ENCODE data around the gene TRAIP. TPM values are rescaled to one million over a fixed set of nuclear protein-coding genes. Genes with fewer than 3 reads are reported as not detected.

The TRAIP gene
- total and polyA plus RNA-seq, 5 donors from 2014 or later = 0.52 to 7.9 (median 2.4) TPM

DNA sequence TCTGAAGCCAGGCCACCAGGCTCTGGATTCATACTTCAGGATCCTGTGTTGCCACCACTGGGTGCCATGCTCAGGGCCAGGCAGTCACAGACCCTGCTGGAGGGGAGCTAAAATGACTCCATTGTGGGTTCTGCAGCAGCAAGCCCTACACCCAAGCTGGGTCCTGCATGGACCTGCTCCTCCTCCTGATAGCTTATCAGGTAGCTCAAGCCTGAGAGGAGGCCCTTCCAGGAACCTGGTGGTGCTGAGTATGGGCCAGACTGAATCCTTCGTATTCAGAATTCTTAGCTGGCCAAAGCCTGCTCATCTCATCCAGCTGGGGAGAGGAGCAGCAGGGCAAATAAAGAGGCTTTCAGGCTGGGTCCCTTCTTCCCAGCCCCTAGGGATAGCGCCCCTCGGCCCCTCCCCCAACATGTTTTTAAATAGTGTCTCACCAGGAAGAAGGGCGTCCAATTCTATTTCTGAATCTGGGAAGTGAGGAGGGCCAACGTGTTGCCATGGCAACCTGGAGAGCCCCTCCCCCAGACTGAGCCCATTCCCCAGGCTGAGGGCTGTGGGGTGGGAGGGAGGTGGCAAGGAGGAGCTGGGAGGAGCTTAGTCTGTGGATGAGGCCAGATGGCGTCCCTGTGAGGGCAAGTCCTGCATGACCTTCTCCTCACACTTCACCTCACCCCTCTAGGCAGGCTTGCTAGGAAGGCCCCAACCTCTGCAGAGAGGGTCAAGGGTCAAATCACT lies 24.4 kb upstream of the TRAIP start:
- ATAC-seq (ENCODE audit: low read depth in 2 of 2) (no peak), DNase-seq (no peak)
- Histone ChIP-seq H3K27ac (ENCODE audit: insufficient read depth, low read length, poor library complexity, severe bottlenecking) (no peak overlapping the region), H3K4me3 (ENCODE audit: low read depth, low read length) (no peak overlapping the region), H3K36me3 (ENCODE audit: control insufficient read depth, insufficient read depth, low read length) (no peaks in the 10 kb centered on the region), H3K4me1 (ENCODE audit: control insufficient read depth, insufficient read depth, low read length, poor library complexity, severe bottlenecking) (no peaks in the 10 kb centered on the region), H3K27me3 (ENCODE audit: control insufficient read depth, insufficient read depth, low read length) (no peaks in the 10 kb centered on the region), H3K9me3 (ENCODE audit: control insufficient read depth in 2 of 2, low read length in 2 of 2) (no peaks in the 10 kb centered on the region)
- Mint-ChIP-seq H3K36me3 (no peaks in the 10 kb centered on the region), H3K4me1 (no peaks in the 10 kb centered on the region), H3K4me3 (no peak overlapping the region), H3K9me3 (peaks cover 0 to 1% (median 0%) of the 10 kb centered on the region in 7 donors), H3K27ac (no peak overlapping the region), H3K27me3 (no peaks in the 10 kb centered on the region)

DNA sequence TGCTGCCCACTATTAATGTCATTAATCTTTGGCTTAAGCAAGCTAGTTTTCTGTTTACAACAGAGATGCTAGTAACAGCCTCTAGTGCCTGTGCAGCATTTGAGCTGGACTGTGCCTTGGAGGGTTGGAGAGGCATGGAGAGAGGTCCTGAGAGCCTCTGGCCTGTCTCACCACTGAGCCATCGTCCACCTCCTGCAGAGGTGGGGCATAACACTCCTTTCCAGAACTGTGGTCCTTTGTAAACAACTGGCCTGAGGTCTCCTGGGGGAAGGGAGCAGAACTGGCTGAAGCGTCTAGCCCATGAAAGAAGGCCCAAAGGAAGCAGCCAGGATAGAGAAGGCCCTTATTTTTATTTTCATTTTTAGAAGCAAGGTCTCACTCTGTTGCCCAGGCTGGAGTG lies 23.4 kb upstream of the TRAIP start:
- Histone ChIP-seq H3K27ac (ENCODE audit: insufficient read depth, low read length, poor library complexity, severe bottlenecking) (no peak overlapping the region), H3K36me3 (ENCODE audit: control insufficient read depth, insufficient read depth, low read length) (no peaks in the 10 kb centered on the region), H3K27me3 (ENCODE audit: control insufficient read depth, insufficient read depth, low read length) (no peaks in the 10 kb centered on the region), H3K9me3 (ENCODE audit: control insufficient read depth in 2 of 2, low read length in 2 of 2) (no peaks in the 10 kb centered on the region), H3K4me1 (ENCODE audit: control insufficient read depth, insufficient read depth, low read length, poor library complexity, severe bottlenecking) (no peaks in the 10 kb centered on the region), H3K4me3 (ENCODE audit: low read depth, low read length) (no peak overlapping the region)
- Mint-ChIP-seq H3K36me3 (no peaks in the 10 kb centered on the region), H3K4me3 (no peak overlapping the region), H3K27me3 (no peaks in the 10 kb centered on the region), H3K4me1 (no peaks in the 10 kb centered on the region), H3K27ac (no peak overlapping the region), H3K9me3 (peaks cover 0 to under 1% (median 0%) of the 10 kb centered on the region in 7 donors)
- ATAC-seq (ENCODE audit: low read depth in 2 of 2) (no peak), DNase-seq (no peak)

- no peak overlapping the region for H3K27ac ChIP-seq (ENCODE audit: insufficient read depth, low read length, poor library complexity, severe bottlenecking)
- no peak overlapping the region for H3K4me3 ChIP-seq (ENCODE audit: low read depth, low read length)
- no peaks in the 10 kb centered on the region for H3K27me3 Mint-ChIP-seq
- no peaks in the 10 kb centered on the region for H3K4me1 Mint-ChIP-seq
- no peaks in the 10 kb centered on the region for H3K36me3 ChIP-seq (ENCODE audit: control insufficient read depth, insufficient read depth, low read length)
- no peak overlapping the region for H3K4me3 Mint-ChIP-seq
- no peaks in the 10 kb centered on the region for H3K9me3 Mint-ChIP-seq
- ATAC-seq (ENCODE audit: low read depth in 2 of 2) = no peak
- no peaks in the 10 kb centered on the region for H3K4me1 ChIP-seq (ENCODE audit: control insufficient read depth, insufficient read depth, low read length, poor library complexity, severe bottlenecking)
- no peak for DNase-seq
- H3K27ac Mint-ChIP-seq = no peak overlapping the region
- no peaks in the 10 kb centered on the region for H3K36me3 Mint-ChIP-seq
- H3K27me3 ChIP-seq (ENCODE audit: control insufficient read depth, insufficient read depth, low read length) = no peaks in the 10 kb centered on the region
- H3K9me3 ChIP-seq (ENCODE audit: control insufficient read depth in 2 of 2, low read length in 2 of 2) = no peaks in the 10 kb centered on the region
These were observed 22.3 kb upstream of the TRAIP start for GRCh38 chr3:49878686-49879085.

- H3K4me3 Mint-ChIP-seq = no peak overlapping the region
- Histone ChIP-seq H3K9me3 (ENCODE audit: control insufficient read depth in 2 of 2, low read length in 2 of 2) (no peaks in the 10 kb centered on the region), H3K36me3 (ENCODE audit: control insufficient read depth, insufficient read depth, low read length) (no peaks in the 10 kb centered on the region), H3K27ac (ENCODE audit: insufficient read depth, low read length, poor library complexity, severe bottlenecking) (no peak overlapping the region), H3K27me3 (ENCODE audit: control insufficient read depth, insufficient read depth, low read length) (no peaks in the 10 kb centered on the region), H3K4me3 (ENCODE audit: low read depth, low read length) (no peak overlapping the region), H3K4me1 (ENCODE audit: control insufficient read depth, insufficient read depth, low read length, poor library complexity, severe bottlenecking) (no peaks in the 10 kb centered on the region)
- DNase-seq (no peak), ATAC-seq (ENCODE audit: low read depth in 2 of 2) (no peak)
- peaks cover 0 to 3% (median 0%) of the 10 kb centered on the region in 4 donors for H3K4me1 Mint-ChIP-seq
- no peaks in the 10 kb centered on the region for H3K27me3 Mint-ChIP-seq
- H3K27ac Mint-ChIP-seq = no peak overlapping the region
- no peaks in the 10 kb centered on the region for H3K9me3 Mint-ChIP-seq
- H3K36me3 Mint-ChIP-seq = no peaks in the 10 kb centered on the region
These were observed 21.4 kb upstream of the TRAIP start for GRCh38 chr3:49877716-49878115.

GRCh38 chr3:49876567-49876966 lies 20.2 kb upstream of the TRAIP start:
- H3K9me3 Mint-ChIP-seq = no peaks in the 10 kb centered on the region
- no peaks in the 10 kb centered on the region for H3K36me3 ChIP-seq (ENCODE audit: control insufficient read depth, insufficient read depth, low read length)
- H3K36me3 Mint-ChIP-seq = no peaks in the 10 kb centered on the region
- H3K4me3 ChIP-seq (ENCODE audit: low read depth, low read length) = no peak overlapping the region
- H3K4me1 Mint-ChIP-seq = peaks cover 0 to 8% (median 1%) of the 10 kb centered on the region in 4 donors
- no peak overlapping the region for H3K27ac ChIP-seq (ENCODE audit: insufficient read depth, low read length, poor library complexity, severe bottlenecking)
- no peak overlapping the region for H3K27ac Mint-ChIP-seq
- ATAC-seq (ENCODE audit: low read depth in 2 of 2) (no peak), DNase-seq (no peak)
- H3K9me3 ChIP-seq (ENCODE audit: control insufficient read depth in 2 of 2, low read length in 2 of 2) = no peaks in the 10 kb centered on the region
- no peaks in the 10 kb centered on the region for H3K4me1 ChIP-seq (ENCODE audit: control insufficient read depth, insufficient read depth, low read length, poor library complexity, severe bottlenecking)
- no peaks in the 10 kb centered on the region for H3K27me3 ChIP-seq (ENCODE audit: control insufficient read depth, insufficient read depth, low read length)
- H3K27me3 Mint-ChIP-seq = peaks cover 2% of the 10 kb centered on the region
- no peak overlapping the region for H3K4me3 Mint-ChIP-seq

- H3K36me3 ChIP-seq (ENCODE audit: control insufficient read depth, insufficient read depth, low read length) = no peaks in the 10 kb centered on the region
- peaks cover 0 to 10% (median 4%) of the 10 kb centered on the region in 4 donors for H3K4me1 Mint-ChIP-seq
- ATAC-seq (ENCODE audit: low read depth in 2 of 2) (no peak), DNase-seq (no peak)
- H3K9me3 ChIP-seq (ENCODE audit: control insufficient read depth in 2 of 2, low read length in 2 of 2) = no peaks in the 10 kb centered on the region
- H3K4me3 ChIP-seq (ENCODE audit: low read depth, low read length) = no peak overlapping the region
- H3K4me1 ChIP-seq (ENCODE audit: control insufficient read depth, insufficient read depth, low read length, poor library complexity, severe bottlenecking) = peaks cover 13% of the 10 kb centered on the region
- H3K27ac ChIP-seq (ENCODE audit: insufficient read depth, low read length, poor library complexity, severe bottlenecking) = no peak overlapping the region
- no peak overlapping the region for H3K4me3 Mint-ChIP-seq
- H3K9me3 Mint-ChIP-seq = no peaks in the 10 kb centered on the region
- peaks cover 5% of the 10 kb centered on the region for H3K27me3 Mint-ChIP-seq
- H3K36me3 Mint-ChIP-seq = no peaks in the 10 kb centered on the region
- H3K27me3 ChIP-seq (ENCODE audit: control insufficient read depth, insufficient read depth, low read length) = no peaks in the 10 kb centered on the region
- H3K27ac Mint-ChIP-seq = no peak overlapping the region
These were observed 17.3 kb upstream of the TRAIP start for GRCh38 chr3:49873623-49874022.

- H3K4me1 Mint-ChIP-seq = peaks cover 0 to 12% (median 4%) of the 10 kb centered on the region in 4 donors
- no peaks in the 10 kb centered on the region for H3K36me3 ChIP-seq (ENCODE audit: control insufficient read depth, insufficient read depth, low read length)
- no peaks in the 10 kb centered on the region for H3K9me3 Mint-ChIP-seq
- H3K9me3 ChIP-seq (ENCODE audit: control insufficient read depth in 2 of 2, low read length in 2 of 2) = no peaks in the 10 kb centered on the region
- ATAC-seq (ENCODE audit: low read depth in 2 of 2) (peak; percentile 31 to 56), DNase-seq (peak in 2 of 3 donors; percentile 1 to 12)
- H3K27me3 Mint-ChIP-seq = peaks cover 11% of the 10 kb centered on the region
- H3K27ac Mint-ChIP-seq = no peak overlapping the region
- no peak overlapping the region for H3K27ac ChIP-seq (ENCODE audit: insufficient read depth, low read length, poor library complexity, severe bottlenecking)
- H3K4me3 ChIP-seq (ENCODE audit: low read depth, low read length) = no peak overlapping the region
- H3K4me3 Mint-ChIP-seq = no peak overlapping the region
- no peaks in the 10 kb centered on the region for H3K36me3 Mint-ChIP-seq
- peaks cover 13% of the 10 kb centered on the region for H3K4me1 ChIP-seq (ENCODE audit: control insufficient read depth, insufficient read depth, low read length, poor library complexity, severe bottlenecking)
- peaks cover 7% of the 10 kb centered on the region for H3K27me3 ChIP-seq (ENCODE audit: control insufficient read depth, insufficient read depth, low read length)
These were observed 16.5 kb upstream of the TRAIP start for GRCh38 chr3:49872801-49873281.
